Omental fat pad (tissue), 4 donors: ENCODE data around the gene SLCO1A2. TPM values are rescaled to one million over a fixed set of nuclear protein-coding genes. Genes with fewer than 3 reads are reported as not detected.

Experiments used
- ATAC-seq: fragments of 150-250 bp; one replicate; pipeline ENCODE4 v1.9.1; 2016; ENCODE audit warnings: mild to moderate bottlenecking, moderate library complexity; ENCODE audit not compliant: low FRiP score
- DNase-seq: peaks from one replicate; pipeline ENCODE4 v3.0.0-alpha.2; 2019; ENCODE audit warnings: low spot score
- CTCF ChIP-seq, 3 donors: fragments of 450-650 bp; IDR thresholded peaks; one replicate each; pipeline ENCODE4 v1.5.1; 2016 to 2017; ENCODE audit warnings: antibody characterized with exemption in 3 of 3, mild to moderate bottlenecking in 3 of 3, moderate library complexity in 2 of 3
- total RNA-seq, 4 donors: library from RNA; depleted of rRNA; stranded (reverse); fragments of >200 nt; gene quantifications; one replicate each; pipeline ENCODE4 v1.1.0, GENCODE V29; 2016

SLCO1A2 gene
- total RNA-seq, 4 donors from 2014 or later: not detected

- ATAC-seq: no peak
- no peak for TF ChIP-seq CTCF (IDR thresholded peaks at IDR 0.05)
- DNase-seq: no peak
Observed at GRCh38 chr12:21294176-21294575, 40.5 kb downstream of the SLCO1A2 start.

- no peak for DNase-seq
- ATAC-seq: no peak
- TF ChIP-seq CTCF (IDR thresholded peaks at IDR 0.05): no peak
Observed at GRCh38 chr12:21292111-21292510, 42.6 kb downstream of the SLCO1A2 start.

GRCh38 chr12:21289698-21290097 is 45.0 kb downstream of the SLCO1A2 start:
- ATAC-seq: no peak
- no peak for DNase-seq
- TF ChIP-seq CTCF (IDR thresholded peaks at IDR 0.05): no peak

GRCh38 chr12:21276826-21277225 is 57.9 kb downstream of the SLCO1A2 start:
- TF ChIP-seq CTCF (IDR thresholded peaks at IDR 0.05): no peak
- no peak for DNase-seq
- ATAC-seq: no peak

- DNase-seq (no peak), ATAC-seq (no peak)
- no peak for TF ChIP-seq CTCF (IDR thresholded peaks at IDR 0.05)
Observed at GRCh38 chr12:21265932-21266331, 68.8 kb downstream of the SLCO1A2 start.

GRCh38 chr12:21264232-21264631 is 70.5 kb downstream of the SLCO1A2 start:
- DNase-seq (no peak), ATAC-seq (no peak)
- no peak for TF ChIP-seq CTCF (IDR thresholded peaks at IDR 0.05)

GRCh38 chr12:21257172-21257571 is 77.5 kb downstream of the SLCO1A2 start:
- no peak for TF ChIP-seq CTCF (IDR thresholded peaks at IDR 0.05)
- DNase-seq (no peak), ATAC-seq (no peak)
